GM19463 (cell line): ENCODE data around the gene AP3S2.
"Not testable (repeated sequence)": the region's sequence is repeated elsewhere in the genome, so short reads cannot be mapped to it uniquely, and the experiment has no call there.

Experiments
- ATAC-seq: cut with Tn5 transposase; IDR thresholded peaks from one replicate; pipeline ENCODE4 v1.9.1; 2021; ENCODE audit warnings: mild to moderate bottlenecking, moderate library complexity; ENCODE audit not compliant: unreplicated experiment

The AP3S2 gene

DNA sequence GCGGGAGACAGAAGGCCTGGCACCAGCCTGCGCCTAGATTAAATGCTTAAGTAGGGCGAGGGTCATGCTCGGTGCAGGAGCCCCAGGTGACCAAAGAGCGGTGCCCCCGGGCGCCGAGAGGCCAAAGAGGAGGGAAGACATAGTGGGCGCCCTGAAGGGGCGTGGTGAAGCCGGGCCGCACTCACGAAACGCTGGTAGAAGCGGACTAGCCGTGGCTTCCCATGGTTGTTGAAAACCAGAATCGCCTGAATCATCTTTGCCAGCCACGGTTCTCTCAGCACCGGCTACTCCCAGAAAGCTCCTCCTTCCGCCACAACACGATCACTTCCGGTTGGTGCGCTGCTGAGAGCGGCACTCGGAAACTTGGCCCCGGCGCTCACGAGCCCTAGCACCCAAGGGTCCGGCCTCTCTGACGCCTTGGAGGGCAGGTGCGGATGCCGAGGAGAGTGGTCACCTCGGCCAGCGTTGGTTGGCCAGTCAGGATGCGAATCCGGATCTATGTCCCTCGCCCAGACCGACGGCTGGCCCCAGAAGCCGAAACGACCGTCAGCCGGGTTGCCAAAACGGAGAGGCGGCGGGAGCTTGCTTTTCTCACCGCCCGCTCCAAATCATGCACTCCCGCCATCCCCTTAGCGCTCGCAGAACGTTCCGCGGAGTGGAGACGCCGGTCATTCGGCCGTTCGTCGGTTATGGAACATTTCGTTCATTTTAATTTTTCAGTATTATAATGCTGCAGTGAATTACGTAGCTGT is at the start of gene AP3S2:
Gene AP3S2 (minus strand): TSS at position 299 of the 752 bp plus-strand sequence. CDS start 45 bp downstream, at position 254.
- ATAC-seq = peak; percentile 90

DNA sequence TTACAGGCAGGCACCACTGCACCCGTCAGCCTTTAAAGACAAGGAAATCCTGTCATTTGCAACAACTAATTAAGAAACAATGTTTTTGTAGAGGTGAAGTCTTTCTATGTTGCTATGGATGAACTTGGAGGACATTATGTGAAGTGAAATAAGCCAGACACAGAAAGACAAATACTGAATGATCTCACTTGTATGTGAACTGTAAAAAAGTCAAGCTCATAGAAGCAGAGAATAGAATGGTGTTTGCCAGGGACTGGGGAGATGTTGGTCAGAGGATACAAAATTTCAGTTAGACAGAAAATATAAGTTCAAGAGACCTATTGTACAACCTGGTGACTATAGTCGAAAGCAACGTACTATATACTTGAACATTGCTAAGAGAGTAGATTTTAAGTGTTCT is 46.1 kb upstream of the AP3S2 start:
- ATAC-seq = no peak

DNA sequence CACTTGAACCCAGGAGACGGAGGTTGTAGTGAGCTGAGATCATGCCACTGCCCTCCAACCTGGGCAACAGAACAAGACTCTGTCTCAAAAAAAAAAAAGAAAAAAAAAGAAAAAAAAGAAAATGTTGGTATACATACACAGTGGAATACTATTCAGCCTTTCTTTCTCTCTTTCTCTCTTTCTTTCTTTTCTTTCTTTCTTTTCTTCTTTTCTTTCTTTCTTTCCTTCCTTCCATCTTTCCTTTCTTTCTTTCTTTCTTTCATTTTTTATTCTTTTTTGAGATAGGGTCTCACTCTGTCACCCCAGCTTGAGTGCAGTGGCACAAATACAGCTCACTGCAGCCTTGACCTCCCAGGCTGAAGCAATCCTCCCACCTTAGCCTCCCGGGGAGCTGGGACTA is 45.6 kb upstream of the AP3S2 start:
- ATAC-seq = not testable (repeated sequence)

DNA sequence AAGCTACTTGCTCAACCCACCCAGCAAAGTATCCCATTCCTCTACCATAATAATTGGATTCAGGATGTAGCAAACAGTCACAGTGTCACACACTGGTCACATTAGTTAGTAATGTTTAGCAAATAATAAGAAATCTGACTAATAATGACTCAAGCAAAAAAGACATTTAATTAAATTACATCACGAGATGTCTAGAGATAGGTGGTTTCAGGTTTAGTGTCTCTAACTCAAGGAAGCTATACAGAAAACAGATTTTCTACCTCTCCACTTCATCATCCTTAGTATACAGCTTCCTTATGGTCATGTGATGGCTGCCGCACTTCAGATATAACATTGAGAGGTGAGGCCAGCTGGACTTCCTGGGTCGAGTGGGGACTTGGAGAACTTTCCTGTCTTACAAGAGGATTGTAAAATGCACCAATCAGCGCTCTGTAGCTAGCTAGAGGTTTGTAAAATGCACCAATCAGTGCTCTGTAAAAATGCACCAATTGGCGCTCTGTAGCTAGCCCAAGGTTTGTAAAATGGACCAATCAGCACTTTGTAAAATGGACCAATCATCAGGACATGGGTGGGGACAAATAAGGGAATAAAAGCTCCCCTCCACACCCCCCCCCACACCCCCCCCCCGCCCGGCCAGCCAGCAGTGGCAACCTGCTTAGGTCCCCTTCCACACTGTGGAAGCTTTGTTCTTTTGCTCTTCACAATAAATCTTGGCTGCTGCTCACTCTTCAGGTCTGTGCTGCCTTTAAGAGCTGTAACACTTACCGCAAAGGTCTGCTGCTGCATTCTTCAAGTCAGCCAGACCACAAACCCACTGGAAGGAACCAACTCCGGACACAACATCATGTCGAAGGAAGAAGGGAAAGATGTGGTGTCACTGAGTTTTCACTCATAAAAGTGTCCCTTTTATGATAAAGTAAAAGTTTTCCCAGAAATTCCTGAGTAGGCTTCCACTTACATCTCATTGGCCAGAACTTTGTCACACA is 43.9 kb upstream of the AP3S2 start:
- ATAC-seq = no peak

DNA sequence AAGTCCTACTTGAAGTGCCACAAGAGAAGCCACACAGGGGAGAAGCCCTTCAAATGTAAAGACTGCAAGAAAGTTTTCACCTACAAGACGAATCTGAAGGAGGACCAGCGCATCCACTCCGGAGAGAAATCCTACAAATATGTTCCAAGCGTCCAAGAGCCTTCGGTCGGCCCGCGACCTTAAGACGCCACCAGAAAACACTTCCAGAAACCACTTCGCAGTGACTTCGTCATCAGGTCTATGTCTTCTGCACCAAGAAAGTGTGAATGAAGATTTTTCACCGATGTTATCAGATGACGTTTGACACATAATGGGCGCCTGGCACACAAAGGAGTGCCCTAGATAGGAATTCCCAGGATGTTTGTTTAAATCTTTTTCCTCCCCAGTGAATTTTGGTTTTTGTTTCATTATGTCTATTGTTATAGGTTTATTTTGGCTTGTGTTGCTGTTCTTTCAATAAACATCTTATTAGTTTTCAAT is 43.0 kb upstream of the AP3S2 start:
- no peak for ATAC-seq

DNA sequence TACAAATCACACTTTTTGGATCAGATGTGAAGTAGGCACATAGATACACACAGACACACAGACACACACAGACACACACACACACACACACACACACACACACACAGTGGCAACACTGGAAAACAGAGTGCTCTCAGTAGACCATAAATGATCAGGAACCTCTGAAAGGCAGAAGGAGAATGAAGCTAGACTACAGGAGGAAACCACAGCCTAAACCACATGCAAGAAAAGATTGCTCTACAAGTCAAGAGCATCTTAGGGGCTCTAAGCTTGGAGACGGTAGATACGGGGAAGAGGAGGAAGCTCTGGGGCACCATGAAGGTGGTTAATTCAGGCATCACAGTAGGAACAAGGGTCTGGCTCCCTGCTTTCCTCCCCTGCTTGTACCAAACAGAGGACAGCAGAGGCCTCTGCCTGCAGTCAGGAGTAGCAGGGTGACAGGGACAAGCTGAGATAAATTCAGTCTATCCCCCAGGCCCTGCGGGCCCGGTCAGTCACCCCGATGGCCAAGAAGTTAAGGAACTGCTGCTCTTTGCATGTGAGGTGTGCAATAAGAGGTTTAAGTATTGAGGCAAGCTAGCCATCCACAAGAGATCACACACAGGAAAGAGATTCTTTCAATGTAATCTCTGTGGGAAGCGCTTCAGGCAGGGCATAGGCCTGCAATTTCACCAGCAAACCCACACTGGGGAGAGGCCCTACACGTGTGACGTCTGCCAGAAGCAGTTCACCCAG is 42.4 kb upstream of the AP3S2 start:
- ATAC-seq = no peak

DNA sequence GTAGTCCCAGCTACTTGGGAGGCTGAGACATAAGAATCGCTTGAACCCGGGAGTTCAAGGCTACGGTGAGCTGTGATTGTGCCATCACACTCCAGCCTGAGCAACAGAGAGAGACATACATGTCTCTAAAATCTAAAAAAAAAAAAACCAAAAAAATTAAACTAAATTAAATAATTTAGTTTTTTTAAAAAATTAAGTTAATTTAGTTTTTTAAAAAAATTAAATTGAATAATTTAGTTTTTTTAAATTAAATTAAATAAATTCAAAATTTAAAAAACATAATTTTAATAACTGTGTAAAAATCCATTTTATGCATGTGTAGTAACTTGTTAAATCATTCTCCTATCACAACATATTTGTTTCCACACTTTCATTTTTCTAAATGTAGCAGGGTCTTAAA is 39.1 kb upstream of the AP3S2 start:
- ATAC-seq = no peak

DNA sequence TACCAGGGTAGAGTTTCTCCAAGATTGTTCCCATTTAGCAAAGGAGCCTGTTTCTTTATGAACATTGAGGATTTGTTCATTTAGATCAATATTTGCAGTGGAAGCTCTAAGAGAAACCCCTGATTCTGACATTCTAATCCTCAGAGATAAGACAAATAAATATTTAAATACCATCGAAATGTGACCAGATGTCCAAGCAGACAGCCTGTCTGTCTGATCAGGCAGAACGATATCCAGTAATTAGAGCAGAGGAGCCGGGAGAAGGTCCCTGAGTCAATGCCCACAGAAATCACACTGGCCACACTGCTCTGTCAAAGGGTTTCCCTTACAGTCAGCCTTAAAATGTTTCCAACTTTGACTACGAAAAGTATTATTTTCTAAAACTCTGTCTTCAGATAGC is 34.6 kb upstream of the AP3S2 start:
- no peak for ATAC-seq

DNA sequence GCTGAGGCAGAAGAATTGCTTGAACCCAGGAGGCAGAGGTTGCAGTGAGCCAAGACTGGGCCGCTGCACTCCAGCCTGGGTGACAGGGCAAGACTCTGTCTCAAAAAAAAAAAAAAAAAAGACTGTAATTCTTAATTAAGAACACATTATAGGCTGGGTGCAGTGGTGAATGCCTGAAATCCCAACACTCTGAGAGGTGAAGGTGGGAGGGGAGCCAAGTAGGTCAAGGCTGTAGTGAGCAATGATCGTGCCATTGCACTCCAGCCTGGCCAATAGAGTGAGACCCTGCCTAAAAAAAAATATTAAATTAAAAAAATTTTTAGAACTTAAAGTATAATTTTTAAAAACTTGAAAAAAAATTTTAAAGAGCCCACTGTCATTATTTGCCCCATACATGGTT is 32.4 kb upstream of the AP3S2 start:
- no peak for ATAC-seq

DNA sequence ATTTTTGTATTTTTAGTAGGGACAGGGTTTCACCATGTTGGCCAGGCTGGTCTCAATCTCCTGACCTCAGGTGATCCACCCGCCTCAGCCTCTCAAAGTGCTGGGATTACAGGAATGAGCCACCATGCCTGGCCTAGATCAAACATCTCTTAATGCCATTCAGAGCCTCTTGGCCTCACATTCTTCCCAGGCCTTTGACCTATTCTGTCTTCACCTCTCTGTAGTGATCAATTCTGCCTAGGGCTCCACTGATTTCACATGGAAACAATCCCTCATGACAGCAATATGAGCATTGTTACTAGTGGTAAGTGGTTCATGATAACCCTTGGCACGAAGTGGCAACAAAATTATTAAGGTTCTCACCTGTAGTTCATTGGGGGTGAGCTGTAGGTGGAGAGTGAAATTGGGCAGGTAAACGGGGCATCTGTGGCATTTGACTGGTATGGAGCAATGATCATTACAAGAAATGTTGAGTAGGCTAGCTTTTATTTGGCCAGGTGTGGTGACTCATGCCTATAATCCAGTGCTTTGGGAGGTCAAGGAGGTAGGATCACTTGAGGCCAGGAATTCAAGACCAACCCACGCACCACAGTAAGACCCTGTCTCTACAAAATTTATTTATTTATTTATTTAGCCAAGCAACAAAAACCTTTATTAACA is 23.8 kb upstream of the AP3S2 start:
- no peak for ATAC-seq

DNA sequence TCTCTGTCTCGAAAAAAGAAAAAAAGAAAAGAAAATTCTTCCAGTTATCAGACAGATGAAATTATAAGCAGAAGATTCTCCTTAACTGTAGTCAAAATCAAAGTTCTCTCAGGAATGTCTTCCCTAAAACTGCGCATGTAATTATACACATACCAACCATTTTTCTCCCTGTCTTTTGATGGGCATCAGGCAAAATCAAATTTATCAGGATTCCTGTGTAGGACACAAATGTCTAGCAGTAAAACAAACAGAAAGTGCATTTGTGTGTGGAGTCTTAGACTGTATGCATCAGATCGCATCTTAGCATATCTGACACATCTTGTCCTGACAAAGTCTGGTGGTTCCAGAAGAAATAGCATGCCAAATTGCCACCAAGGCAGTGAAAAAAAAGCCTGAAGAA is 22.9 kb upstream of the AP3S2 start:
- ATAC-seq = no peak

DNA sequence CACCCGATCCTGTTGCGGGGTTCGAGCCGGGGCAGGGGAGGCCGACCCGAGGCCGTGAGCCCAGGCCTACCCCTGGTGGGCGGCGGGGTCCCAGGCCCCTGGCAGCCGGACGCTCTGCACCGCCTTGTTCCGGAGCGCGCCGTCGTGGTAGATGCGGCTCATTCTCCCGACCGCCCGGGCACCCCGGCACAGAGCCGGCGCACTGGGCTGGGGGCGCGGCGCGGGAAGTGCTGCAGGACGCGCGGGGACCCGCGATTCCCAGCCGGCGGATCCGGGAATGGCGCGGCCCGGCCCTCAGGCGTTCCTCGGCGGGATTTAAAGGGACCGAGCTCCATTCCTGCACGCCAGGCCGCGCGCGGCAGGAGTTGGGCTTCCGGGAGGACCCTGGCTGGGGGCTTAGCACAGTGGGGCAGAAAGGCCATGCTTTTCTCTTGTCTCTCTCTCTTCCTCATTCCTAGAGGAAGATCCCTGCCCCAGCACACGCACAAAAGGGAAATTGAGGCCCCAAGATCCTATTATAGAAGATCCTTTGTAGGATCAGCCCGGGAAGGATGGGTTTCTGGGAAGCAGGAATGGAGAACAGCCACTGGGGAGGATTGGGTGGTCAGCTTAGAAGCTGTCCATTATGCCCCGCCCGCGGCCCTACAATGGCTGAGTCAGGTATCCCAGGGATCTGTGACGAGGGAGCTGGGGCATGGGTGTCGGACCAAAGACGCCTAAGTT is 19.0 kb upstream of the AP3S2 start, which contains the start of gene ARPIN:
Gene ARPIN (minus strand): TSS at position 279 of the 723 bp plus-strand sequence. CDS start 117 bp downstream, at position 162.
- no peak for ATAC-seq

DNA sequence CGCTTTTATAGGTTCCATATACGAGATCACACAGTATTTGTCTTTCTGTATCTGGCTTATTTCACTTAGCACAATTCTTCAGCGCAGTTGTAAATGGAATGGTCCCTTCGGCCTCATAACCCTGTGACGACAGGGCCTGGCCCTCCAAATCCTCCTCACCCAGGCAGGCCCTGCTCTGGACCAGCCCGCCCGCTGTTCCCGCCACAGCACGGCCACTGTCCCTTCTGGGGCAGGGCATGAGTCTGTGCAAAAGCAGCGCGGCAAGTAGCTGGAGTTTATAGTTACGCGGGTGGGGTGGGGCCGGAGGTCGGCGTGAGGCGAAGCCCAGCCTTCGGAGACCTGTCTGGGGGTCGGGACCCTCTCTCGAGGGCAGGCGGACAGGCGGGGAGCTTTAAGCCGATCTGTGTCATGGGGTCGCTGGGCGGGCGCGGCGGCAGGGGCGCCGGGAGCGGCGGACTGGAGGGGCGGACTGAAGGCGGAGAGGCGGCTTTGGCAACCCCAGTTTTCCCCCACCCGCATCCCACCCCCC is 18.4 kb upstream of the AP3S2 start:
- no peak for ATAC-seq

DNA sequence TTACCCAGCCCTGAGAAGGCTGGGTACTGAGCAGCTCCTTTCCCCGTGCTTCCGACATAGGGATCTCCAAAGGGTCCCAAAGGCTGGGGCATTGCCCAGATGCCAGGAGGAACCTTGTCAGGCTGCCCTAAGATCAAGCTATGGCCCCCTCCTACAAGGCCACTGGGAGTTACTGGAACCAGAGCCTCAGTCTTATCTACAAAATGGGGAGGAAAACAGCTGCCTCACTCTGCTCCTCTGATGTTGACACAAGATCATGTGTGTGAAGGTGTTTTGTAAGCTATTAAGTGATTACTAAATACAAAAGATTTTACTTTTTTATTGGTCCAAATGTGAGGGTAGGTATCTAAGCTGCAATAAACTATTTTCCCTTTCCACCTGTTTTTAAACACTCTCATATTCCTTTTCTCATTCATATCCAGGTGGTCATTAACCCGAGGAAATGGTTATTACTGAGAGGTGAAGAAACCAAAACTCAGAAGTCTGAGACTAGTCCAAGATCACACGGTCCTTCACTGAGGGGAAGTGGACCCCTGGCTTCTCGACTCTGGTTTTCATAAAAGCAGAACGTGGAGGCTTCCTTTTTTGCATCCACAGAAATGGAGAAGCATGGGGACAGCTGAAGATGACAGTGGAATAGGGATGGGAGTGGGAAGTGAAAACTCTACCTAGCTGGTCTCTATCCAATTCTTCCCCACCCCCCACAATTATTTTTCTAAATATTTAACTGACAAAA is 17.3 kb upstream of the AP3S2 start:
- ATAC-seq = no peak

DNA sequence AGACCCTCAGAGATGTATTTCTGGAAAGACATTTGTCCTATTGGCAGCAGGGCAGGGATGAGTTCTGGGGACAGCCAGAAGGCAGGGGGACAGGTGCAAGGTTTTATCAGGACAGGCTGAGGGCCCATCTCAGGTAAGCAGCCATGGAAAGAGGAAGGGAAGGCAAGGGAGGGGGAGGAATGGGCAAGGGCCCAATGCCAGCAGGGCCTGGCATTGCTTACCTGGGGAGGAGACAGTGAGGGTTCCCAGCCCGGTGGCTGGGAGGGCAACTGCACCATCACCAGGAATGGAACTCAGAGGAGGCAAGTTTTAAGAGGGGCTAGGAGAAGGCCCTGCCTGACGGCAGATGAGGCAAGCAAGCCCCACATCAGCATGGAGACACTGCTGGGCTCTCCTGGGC is 15.8 kb upstream of the AP3S2 start:
- ATAC-seq = no peak

DNA sequence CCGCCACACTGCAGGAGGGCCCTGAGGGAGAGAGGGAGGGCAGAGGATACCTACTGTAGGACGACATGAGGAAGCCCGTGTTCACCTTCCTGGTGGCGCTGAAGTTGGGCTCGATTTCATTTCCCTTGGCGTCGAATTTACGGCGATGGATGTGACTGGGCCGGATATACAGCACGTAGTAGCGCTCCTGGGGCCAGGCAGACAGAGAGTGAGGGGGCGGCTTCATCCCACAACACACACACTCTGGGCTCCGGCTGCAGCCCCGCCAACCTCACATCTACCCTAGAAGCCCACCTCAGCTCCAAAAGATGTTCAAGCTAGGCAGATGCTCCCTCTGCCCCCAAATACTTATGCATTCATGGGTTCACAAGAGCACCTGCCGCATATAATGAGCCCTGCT is 14.4 kb upstream of the AP3S2 start:
- ATAC-seq = no peak

DNA sequence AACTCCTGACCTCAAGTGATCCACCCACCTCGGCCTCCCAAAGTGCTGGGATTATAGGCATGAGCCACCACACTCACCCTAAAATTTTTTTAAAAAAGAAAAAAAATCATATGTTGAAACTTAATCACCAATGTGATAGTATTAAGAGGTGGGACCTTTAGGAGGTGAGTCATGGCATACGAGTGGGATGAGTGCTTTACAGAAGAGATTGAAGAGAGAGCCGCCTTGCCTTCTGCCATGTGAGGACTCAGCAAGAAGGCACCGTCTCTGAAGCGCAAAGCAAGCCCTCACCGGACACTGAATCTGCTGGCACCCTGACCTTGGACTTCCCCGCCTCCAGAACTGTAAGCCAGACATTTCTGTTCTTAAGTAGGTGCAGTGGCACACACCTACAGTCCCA is 13.5 kb upstream of the AP3S2 start:
- ATAC-seq = no peak

DNA sequence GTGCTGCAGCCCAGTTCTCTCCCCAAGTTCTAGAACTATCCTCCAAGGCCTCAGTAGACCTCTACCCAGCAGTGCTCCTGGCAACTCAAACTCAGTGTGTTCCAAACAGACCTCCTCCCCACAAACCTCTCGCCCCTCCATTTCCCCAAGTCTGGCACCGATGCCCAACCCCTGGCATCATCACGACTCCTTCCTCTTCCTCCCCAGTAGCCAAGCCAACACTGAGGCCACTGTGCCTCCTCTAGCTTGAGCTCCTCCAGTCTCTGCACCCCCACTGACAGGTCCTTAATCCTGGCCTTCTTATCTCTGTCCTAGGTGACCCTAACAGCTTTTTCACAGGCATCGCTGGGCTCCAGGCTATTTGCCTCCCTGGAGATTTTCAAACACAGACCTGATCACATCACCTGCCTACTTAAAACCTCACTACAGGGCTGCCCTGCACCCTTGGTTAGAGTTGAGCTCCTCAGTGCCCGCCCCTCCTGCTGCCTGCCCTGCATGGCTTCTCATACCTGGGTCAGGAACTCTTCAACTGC is 12.1 kb upstream of the AP3S2 start:
- no peak for ATAC-seq

DNA sequence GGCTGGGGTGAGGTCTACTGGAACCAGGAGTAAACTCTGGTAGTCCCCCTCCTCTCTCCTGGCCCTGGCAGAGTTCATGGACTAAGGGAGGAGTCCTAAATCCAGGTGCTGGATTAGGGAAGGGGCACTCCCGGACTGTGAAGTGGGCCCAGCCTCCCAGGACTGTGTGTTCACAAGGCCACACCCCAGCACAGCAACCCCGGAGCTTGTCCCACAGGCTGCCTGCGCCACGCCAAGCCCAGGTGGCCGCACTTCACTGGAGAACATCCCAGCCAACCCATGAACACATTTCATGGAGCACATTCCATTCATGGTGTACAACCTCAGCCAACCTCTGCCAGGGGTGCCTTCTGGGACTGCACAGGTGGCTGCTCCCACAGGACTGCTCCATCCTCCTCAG is 10.7 kb upstream of the AP3S2 start:
- no peak for ATAC-seq
